Measurements from ENCODE around the gene CPSF7.

Gene CPSF7

GRCh38 chr11:61353131-61354067 is 76.4 kb downstream of the CPSF7 start:
- peak; percentile 13 for DNase-seq

All from inflammatory macrophage treated with lipopolysaccharide for 4 hours (primary cell).